ENCODE data around the gene ANKRD42.

ANKRD42 gene

GRCh38 chr11:83191986-83192385 is 1.5 kb upstream of the ANKRD42 start:
- Histone ChIP-seq H3K4me1 (ENCODE audit: insufficient read depth, low read length, poor library complexity, severe bottlenecking) (peaks cover 23% of the 10 kb centered on the region), H3K9me3 (ENCODE audit: insufficient read depth, low read depth, low read length) (no peaks in the 10 kb centered on the region), H3K4me3 (ENCODE audit: low read length, poor library complexity, severe bottlenecking) (peak overlapping the region; percentile 100), H3K79me2 (ENCODE audit: insufficient read depth, low read length) (peaks cover 21% of the 10 kb centered on the region), H3K9me2 (replicated peaks; ENCODE audit: low read depth, low read length) (no peaks in the 10 kb centered on the region), H3K9ac (ENCODE audit: low read depth, low read length, poor library complexity, severe bottlenecking) (peak overlapping the region; percentile 92), H2AFZ (ENCODE audit: low read length) (no peak overlapping the region), H3F3A (ENCODE audit: low read depth) (no peaks in the 10 kb centered on the region), H3K4me2 (ENCODE audit: low read depth, low read length, poor library complexity, severe bottlenecking) (peak overlapping the region; percentile 100), H3K36me3 (ENCODE audit: insufficient read depth, low read length) (peaks cover 5% of the 10 kb centered on the region; the same call in 1 of the 2 replicates), H3K27me3 (ENCODE audit: insufficient read depth, low read length, poor library complexity, severe bottlenecking) (no peaks in the 10 kb centered on the region), H4K20me1 (ENCODE audit: insufficient read depth, low read length, poor library complexity, severe bottlenecking) (no peaks in the 10 kb centered on the region)
- TF ChIP-seq CTCF (conservative IDR thresholded peaks at IDR 0.05; ENCODE audit: low read length) (no peak), EZH2phosphoT487 (IDR thresholded peaks at IDR 0.05; ENCODE audit: borderline replicate concordance) (no peak)

- Histone ChIP-seq H3K9me3 (ENCODE audit: insufficient read depth, low read depth, low read length) (no peaks in the 10 kb centered on the region), H3K79me2 (ENCODE audit: insufficient read depth, low read length) (peaks cover 21% of the 10 kb centered on the region), H3F3A (ENCODE audit: low read depth) (no peaks in the 10 kb centered on the region), H2AFZ (ENCODE audit: low read length) (peak overlapping the region; percentile 97), H3K36me3 (ENCODE audit: insufficient read depth, low read length) (peaks cover 5% of the 10 kb centered on the region; the same call in 1 of the 2 replicates), H3K4me3 (ENCODE audit: low read length, poor library complexity, severe bottlenecking) (peak overlapping the region; percentile 100), H3K9ac (ENCODE audit: low read depth, low read length, poor library complexity, severe bottlenecking) (peak overlapping the region; percentile 92), H3K9me2 (replicated peaks; ENCODE audit: low read depth, low read length) (no peaks in the 10 kb centered on the region), H3K4me2 (ENCODE audit: low read depth, low read length, poor library complexity, severe bottlenecking) (peak overlapping the region; percentile 100), H3K4me1 (ENCODE audit: insufficient read depth, low read length, poor library complexity, severe bottlenecking) (peaks cover 23% of the 10 kb centered on the region), H4K20me1 (ENCODE audit: insufficient read depth, low read length, poor library complexity, severe bottlenecking) (no peaks in the 10 kb centered on the region), H3K27me3 (ENCODE audit: insufficient read depth, low read length, poor library complexity, severe bottlenecking) (no peaks in the 10 kb centered on the region)
- TF ChIP-seq CTCF (conservative IDR thresholded peaks at IDR 0.05; ENCODE audit: low read length) (no peak), EZH2phosphoT487 (IDR thresholded peaks at IDR 0.05; ENCODE audit: borderline replicate concordance) (no peak)
Observed at GRCh38 chr11:83192606-83193245, 786 bp upstream of the ANKRD42 start.

- H3K9ac ChIP-seq (ENCODE audit: low read depth, low read length, poor library complexity, severe bottlenecking) = peak overlapping the region; percentile 51
- peak overlapping the region; percentile 97 for H2AFZ ChIP-seq (ENCODE audit: low read length)
- TF ChIP-seq EZH2phosphoT487 (IDR thresholded peaks at IDR 0.05; ENCODE audit: borderline replicate concordance) (no peak), CTCF (conservative IDR thresholded peaks at IDR 0.05; ENCODE audit: low read length) (no peak)
- H3K27me3 ChIP-seq (ENCODE audit: insufficient read depth, low read length, poor library complexity, severe bottlenecking) = no peaks in the 10 kb centered on the region
- peak overlapping the region; percentile 100 for H3K4me2 ChIP-seq (ENCODE audit: low read depth, low read length, poor library complexity, severe bottlenecking)
- no peaks in the 10 kb centered on the region for H4K20me1 ChIP-seq (ENCODE audit: insufficient read depth, low read length, poor library complexity, severe bottlenecking)
- H3K4me3 ChIP-seq (ENCODE audit: low read length, poor library complexity, severe bottlenecking) = peak overlapping the region; percentile 100
- H3K4me1 ChIP-seq (ENCODE audit: insufficient read depth, low read length, poor library complexity, severe bottlenecking) = peaks cover 23% of the 10 kb centered on the region
- no peaks in the 10 kb centered on the region for H3F3A ChIP-seq (ENCODE audit: low read depth)
- H3K79me2 ChIP-seq (ENCODE audit: insufficient read depth, low read length) = peaks cover 21% of the 10 kb centered on the region
- H3K9me3 ChIP-seq (ENCODE audit: insufficient read depth, low read depth, low read length) = no peaks in the 10 kb centered on the region
- no peaks in the 10 kb centered on the region for H3K9me2 ChIP-seq (replicated peaks; ENCODE audit: low read depth, low read length)
- H3K36me3 ChIP-seq (ENCODE audit: insufficient read depth, low read length) = peaks cover 5% of the 10 kb centered on the region; the same call in 1 of the 2 replicates
Observed at GRCh38 chr11:83194281-83195142, 1.0 kb downstream of the ANKRD42 start.
